Colon (tissue), 2 donors: Measurements from ENCODE around the gene CFAP73.
"Not testable (repeated sequence)": the region's sequence is repeated elsewhere in the genome, so short reads cannot be mapped to it uniquely, and the experiment has no call there.

ENCODE experiments used
- FAIRE-seq: peaks from 2 replicates; lab custom pipeline; 2012; peaks lifted over from hg19 to GRCh38; lab: Jason Lieb, UNC
- donor health status: control.
- donor health status: control.

CFAP73 gene

DNA sequence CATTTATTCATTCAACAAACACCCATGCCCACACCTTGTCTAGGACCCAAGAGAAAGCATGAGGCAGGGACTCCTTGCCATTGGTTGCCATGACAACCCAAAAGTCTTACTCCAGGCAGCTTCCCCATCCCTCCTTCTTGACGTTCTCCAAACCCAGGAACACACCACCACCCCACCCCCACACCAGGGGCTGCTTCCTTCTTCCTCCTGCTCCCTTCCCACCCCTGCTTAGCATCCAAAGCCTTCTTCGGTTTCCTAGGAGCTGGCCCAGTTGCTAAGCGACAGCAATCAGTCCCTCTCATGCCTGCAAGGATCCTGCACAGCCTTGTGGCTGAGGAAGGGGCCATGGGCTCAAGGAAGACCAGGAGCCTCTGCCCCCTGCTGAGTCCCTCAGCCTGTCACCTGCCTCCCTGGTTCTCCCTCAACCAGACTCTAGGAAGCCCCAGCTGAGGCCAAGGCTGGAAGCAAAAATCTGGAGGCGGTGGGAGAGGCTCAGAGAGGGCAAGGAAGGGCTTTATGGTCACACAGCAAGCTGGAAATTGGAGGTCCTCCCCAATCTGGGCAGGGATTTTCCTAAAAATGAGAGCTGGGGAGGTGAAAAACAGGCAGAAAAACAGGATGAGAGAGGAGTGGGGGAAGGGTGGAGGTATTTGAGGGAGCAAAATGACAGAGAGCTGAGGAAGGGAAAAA lies 29.4 kb upstream of the CFAP73 start:
- FAIRE-seq, result no peak

- FAIRE-seq, result no peak
Measured at GRCh38 chr12:113120670-113121370, 28.7 kb upstream of the CFAP73 start.

GRCh38 chr12:113127791-113128199 lies 21.7 kb upstream of the CFAP73 start:
- FAIRE-seq, result no peak

DNA sequence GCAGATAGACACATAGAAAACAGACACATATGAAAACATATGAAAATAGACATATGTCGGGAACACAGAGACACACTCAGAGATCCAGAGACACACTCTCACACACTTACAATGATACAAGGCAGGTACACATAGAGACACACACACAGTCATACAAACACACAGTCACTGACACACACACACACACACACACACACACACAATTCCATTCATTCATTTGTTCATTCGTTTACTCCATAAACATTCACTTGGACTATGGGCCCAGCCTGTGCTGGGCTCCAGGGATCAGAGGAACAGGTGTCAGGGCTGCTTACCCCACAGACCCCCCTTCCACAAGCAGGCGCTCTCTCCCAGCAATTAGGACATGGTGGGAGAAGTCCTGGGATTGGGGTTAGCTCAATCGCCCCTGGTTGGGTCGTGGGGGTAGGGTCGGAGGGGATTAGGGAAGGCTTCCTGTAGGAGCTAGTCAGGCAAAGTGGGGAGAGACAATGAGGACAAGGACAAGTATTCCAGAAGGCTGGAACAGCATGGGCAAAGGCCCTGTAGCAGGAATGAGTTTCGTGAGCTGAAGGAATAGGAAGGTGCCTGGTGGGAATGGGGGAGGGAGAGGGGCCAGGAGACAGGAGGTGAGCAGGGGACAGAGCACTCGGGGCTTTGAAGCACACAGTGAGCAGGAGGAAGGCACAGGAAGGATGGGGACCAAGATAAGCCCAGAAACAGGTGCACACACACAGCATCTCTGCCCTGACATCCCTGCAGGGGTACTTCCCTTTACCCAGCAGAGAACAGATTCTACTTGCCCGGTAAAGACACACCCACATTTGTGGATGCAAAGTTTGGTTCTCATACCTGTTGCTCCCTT lies 20.5 kb upstream of the CFAP73 start:
- FAIRE-seq, result no peak

- no peak for FAIRE-seq
Measured at GRCh38 chr12:113129664-113130456, 19.7 kb upstream of the CFAP73 start.

DNA sequence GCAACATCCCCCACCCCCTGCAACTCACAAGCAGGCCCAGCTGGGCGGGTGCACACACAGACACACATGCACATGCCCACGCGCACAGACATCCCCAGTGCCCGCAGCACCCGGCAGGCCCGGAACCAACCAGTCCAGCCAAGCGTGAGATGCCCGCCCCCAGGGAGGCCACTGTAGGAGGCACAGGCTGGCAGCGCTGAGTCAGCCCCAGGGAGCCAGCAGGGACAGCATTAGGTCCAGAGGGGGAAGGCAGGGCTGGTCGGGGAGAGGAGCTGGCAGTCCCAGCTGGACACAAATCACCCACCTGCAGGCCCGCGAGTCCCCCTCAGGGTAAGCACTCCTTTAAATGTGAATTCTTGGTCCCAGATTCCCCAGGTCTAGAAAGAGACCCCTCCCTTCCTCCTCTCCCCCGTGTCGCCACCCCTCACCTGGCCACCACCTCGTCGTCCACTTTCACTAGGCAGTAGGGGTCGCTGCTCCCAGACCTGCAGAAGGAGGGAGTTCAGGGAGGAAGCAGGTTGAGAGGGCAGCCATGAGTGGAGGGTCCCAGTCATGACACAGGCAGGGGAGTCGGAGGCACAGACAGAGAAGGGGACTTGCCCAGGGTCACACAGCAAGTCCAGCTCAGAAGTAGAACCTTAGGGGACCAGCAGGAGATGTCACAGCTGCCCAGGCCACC lies 18.9 kb upstream of the CFAP73 start:
- no peak for FAIRE-seq

- FAIRE-seq, result no peak
Measured at GRCh38 chr12:113131556-113131955, 18.0 kb upstream of the CFAP73 start.

- FAIRE-seq, result no peak
Measured at GRCh38 chr12:113133036-113133435, 16.5 kb upstream of the CFAP73 start.

DNA sequence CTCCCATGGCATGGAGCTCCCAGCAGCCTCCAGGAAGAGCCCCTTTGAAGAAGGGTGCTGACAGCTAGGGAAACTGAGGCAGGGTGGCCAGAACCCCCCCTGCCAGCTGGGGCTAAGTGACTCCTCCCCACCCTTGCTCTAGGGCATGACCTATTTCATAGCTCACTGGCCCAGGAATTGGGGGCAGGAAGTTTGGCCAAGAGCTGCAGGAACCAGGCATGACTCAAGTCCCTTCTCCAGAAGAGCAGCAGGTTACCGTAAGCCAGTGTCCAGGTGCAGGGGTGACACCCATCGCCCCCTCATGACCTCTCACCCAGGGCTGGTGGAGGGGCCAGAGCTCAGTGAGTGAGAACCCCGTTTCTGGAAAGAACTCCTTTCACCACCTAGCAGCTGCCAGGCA lies 15.9 kb upstream of the CFAP73 start:
- no peak for FAIRE-seq

GRCh38 chr12:113134071-113134470 lies 15.5 kb upstream of the CFAP73 start:
- no peak for FAIRE-seq

DNA sequence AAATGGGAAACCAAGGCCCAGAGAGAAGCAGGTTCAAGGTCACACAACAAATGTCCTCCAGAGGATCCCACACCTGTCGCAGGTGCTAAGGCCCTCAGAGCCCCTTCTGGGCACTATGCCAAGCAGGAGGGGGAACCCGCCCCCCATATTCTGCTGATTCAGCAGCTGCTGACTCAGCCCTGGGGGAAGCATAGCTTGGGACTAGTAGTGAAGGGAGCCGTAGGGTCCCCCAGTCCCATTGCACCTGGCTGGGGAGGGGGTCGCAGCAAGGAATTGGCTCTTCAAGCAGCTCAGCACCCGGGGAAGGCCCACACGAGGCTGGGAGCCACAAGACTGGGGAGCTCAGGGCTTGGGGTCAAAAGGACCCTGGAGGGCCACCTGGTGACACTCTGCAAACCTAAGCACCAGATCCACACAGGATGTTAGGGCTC lies 15.0 kb upstream of the CFAP73 start:
- FAIRE-seq, result no peak

DNA sequence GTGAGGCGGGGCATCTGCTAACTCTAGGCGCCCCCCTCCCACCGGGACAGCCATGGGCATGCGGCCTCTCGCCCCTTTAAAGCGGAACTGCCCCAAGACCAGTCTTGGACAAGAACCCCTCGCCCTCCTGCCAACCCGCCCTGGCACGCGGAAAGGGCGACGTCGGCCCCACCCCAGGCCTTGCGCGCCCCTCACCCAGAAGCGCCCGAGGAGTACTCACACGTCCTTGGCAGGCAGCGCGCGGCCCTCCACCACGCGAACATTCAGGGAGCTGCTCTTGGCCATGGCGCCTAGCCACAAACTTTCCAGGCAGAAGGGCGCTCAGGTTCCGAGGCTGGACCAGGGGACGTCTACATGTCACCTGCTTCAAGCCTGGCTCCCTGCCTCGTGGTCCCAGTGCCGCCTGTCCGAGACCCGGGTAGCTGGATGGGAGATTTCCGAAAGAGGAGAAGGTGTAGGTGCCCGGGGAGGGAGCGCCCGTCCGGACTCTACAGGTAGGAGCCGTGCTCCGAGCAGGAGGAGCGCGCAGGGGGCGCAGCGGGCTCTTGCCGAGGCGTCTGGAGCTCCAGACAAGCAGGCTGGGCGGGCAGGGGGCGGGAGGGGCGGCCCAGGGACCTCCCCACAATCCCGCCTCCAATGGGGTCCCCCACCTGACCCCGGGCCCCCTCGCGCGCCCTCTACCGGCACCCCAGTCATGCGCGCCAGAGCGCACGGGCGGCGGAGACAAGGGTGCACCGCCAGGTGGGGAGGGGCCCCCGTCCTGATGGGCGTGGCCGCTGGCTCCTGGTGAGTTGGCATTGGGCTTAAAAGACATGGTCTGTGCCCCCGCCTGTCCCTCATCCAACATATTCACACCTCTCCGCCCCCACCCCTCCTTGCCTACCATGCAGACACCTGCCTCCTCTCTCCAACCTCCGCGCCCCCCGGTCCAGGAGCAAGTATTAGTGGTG lies 14.1 kb upstream of the CFAP73 start, which contains the start of gene RASAL1:
TSS of gene RASAL1 (minus strand) at position 584 of the 950 bp plus-strand sequence. CDS start at position 285, 299 bp downstream.
- no peak for FAIRE-seq

GRCh38 chr12:113136128-113136989 lies 13.2 kb upstream of the CFAP73 start:
- FAIRE-seq, result no peak

- FAIRE-seq, result no peak
Measured at GRCh38 chr12:113136990-113137511, 12.5 kb upstream of the CFAP73 start.

DNA sequence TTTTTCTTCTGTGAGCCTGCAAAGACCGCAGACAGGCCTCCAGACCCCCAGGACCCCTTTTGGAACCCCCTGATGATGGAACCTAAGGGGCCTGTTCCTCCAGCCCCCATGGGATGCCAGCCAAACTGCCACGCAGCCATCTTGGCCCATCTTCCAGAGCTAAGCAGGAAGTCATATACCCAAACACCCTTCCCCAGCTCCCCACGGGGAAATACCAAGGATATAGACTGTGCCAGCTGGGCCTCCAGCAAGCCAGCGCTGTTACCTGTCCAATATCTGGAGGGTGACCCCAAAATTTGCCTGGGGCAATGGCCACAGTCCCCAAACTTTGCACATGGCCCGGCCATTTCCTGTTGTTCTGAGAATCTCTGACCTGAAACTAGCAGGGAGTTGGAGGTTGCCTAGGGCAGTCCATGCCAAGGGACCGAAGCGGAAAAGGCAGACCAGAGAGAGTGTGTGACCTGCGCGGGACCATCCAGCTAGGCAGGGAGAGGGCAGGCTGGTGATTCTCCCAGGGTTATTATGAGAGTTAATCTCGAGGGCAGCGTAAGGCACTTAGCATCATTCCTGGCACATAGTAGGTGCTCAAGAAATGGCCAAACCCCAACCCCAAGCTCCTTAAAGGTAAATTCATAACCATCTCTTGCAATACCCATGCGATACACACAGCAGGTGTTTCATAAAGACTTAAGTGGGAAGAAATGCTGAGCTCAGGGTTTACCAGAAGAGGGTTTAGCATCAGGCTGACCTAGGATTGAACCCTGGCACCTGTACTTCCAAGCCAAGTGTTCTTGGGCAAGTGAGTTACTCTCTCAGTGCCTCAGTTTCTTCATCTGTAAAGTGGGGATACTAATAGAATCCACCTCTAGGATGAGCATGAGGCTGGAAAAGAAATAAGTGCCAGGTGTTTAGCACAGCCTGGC lies 11.4 kb upstream of the CFAP73 start:
- no peak for FAIRE-seq

GRCh38 chr12:113138826-113139225 lies 10.7 kb upstream of the CFAP73 start:
- no peak for FAIRE-seq

GRCh38 chr12:113140706-113141105 lies 8.8 kb upstream of the CFAP73 start:
- FAIRE-seq, result no peak

DNA sequence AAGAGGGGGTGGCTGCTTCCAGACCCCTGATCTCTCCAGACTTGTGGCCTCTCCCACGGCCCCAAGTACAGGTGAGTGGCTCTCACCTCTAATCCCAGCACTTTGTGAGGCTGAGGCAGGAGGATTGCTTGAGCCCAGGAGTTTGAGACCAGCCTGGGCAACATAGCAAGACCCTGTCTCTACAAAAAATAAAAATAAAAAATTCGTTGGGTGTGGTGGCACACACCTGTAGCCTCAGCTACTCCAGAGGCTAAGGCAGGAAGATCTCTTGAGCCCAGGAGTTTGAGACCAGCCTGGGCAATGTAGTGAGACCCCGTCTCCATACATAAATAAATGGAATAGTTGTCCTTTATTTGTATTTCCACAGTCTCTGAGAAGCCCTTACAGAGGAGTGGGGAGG lies 7.8 kb upstream of the CFAP73 start:
- not testable (repeated sequence) for FAIRE-seq
